ENCODE measurements around the gene FAM107B.

FAM107B gene

DNA sequence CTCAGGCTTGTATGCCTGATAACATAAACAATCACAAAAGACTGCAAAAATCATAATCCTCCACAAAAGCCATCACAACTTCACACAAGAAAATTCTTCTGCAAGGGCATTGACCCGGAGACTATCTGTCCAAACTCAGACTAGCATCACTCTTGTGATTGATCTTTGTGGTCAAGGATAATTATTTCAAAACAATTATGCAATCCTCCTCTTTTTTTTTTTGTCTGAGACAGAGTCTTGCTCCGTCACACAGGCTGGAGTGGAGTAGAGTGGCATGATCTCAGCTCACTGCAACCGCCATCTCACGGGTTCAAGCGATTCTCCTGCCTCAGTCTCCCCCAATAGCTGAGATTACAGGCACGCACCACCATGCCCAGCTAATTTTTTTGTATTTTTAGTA is 41.0 kb upstream of the FAM107B start:
- no peak overlapping the region for H3K4me3 ChIP-seq (ENCODE audit: low read depth, low read length)
- peak; percentile 10 for DNase-seq (ENCODE audit: low read depth)
- TF ChIP-seq, protein P1, sequence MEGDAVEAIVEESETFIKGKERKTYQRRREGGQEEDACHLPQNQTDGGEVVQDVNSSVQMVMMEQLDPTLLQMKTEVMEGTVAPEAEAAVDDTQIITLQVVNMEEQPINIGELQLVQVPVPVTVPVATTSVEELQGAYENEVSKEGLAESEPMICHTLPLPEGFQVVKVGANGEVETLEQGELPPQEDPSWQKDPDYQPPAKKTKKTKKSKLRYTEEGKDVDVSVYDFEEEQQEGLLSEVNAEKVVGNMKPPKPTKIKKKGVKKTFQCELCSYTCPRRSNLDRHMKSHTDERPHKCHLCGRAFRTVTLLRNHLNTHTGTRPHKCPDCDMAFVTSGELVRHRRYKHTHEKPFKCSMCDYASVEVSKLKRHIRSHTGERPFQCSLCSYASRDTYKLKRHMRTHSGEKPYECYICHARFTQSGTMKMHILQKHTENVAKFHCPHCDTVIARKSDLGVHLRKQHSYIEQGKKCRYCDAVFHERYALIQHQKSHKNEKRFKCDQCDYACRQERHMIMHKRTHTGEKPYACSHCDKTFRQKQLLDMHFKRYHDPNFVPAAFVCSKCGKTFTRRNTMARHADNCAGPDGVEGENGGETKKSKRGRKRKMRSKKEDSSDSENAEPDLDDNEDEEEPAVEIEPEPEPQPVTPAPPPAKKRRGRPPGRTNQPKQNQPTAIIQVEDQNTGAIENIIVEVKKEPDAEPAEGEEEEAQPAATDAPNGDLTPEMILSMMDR (conservative IDR thresholded peaks at IDR 0.05; ENCODE audit: low read depth, low read length): no peak

DNA sequence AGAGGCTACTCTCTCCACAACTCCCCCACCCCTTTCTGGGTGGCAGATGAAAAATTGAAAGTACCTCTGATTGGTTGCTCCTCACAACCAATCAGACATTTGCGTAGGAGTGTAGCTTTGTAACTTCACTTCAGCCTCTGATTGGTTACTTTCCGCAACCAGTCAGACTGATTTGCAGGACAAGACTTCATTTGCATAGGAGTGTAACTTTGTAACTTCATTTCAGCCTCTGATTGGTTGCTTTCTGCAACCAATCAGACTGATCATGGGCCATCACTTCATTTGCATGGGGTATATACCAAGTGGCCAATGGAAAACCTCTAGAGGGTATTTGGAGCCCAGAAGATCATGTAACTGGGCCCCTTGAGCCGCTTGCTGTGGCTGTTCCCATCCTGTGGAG is 37.6 kb upstream of the FAM107B start:
- DNase-seq (ENCODE audit: low read depth): no peak
- no peak overlapping the region for H3K4me3 ChIP-seq (ENCODE audit: low read depth, low read length)
- TF ChIP-seq, protein P1 (conservative IDR thresholded peaks at IDR 0.05; ENCODE audit: low read depth, low read length): no peak

DNA sequence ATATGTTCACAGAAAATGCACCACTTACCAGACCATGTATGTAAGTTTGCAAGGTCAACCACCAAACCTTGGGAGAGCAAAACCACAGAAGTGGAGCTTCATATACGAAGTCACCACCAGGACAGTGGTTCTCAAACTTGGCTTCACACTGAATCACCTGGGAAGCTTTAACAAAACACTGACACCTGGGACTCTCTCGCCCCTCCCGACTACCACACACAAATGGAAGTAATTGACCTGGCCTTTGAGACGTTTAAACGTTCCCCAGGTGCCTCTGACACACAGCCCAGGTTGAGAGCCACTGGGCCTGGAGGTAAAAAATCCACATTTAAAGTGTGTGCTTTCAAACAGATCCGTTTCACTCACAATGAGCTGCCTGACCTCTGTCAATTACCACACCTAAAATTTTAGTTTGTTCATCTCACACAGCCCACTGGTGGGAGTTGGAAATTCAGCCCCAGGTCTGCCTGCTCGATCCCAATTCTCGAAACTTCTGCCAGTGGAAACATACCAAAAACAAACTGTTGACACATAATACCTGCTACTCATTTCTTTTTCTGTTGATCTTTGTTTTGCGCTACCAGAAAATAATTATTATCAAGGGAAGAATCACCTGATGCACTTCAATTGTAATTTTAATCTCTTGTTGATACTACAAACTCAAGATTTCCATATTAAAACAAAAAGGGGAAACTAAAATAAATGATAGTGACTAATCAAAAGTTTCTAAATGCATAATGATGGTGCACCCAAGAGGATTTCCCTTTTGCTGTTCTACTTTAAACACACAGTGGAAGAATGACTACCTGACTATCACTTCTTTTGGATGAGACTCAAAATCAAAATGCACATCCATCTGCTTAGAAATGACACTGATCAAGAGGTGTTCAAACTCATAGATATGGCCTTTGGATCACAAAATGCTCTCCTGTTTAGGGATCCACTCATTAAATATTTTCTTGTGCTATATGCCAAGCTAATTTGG is 36.6 kb upstream of the FAM107B start:
- no peak for DNase-seq (ENCODE audit: low read depth)
- TF ChIP-seq, protein P1 (conservative IDR thresholded peaks at IDR 0.05; ENCODE audit: low read depth, low read length): no peak
- no peak overlapping the region for H3K4me3 ChIP-seq (ENCODE audit: low read depth, low read length)

DNA sequence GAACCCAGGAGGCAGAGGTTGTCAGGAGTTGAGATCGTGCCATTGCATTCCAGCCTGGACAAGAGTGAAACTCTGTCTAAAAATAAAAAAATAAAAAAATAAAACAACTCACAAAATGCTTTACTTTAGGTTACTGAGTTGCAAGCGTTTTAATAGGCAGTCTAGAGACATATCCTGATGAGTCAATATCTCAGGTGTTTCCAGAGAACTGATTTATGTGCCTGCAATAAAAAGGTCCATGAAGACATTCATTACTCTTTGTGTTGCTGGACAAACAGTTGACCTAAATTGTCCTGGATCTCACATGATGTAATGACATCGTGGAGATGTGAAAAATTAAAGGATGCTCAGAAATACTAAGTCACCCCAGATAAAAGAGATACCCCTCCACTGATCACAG is 31.6 kb upstream of the FAM107B start:
- TF ChIP-seq, protein P1 (conservative IDR thresholded peaks at IDR 0.05; ENCODE audit: low read depth, low read length): no peak
- DNase-seq (ENCODE audit: low read depth): no peak
- H3K4me3 ChIP-seq (ENCODE audit: low read depth, low read length): no peak overlapping the region

DNA sequence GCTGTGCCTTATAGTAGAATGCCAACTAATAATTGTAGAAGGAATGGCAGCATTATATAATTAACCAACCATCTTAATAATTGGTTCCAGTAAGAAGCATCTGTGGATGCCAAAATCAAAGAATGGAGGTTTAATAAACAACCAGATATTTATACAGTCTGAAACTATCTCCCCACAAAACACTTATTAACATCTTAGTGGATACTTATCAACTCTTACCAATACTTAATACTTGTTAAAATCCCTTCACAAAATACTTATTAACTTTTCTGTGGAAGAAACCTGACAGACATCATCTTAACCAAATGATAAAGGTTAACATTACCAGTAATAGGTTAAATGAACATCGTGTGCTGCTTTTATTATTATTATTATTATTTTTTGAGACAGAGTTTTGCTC is 29.1 kb upstream of the FAM107B start:
- TF ChIP-seq, protein P1 (conservative IDR thresholded peaks at IDR 0.05; ENCODE audit: low read depth, low read length): no peak
- H3K4me3 ChIP-seq (ENCODE audit: low read depth, low read length): no peak overlapping the region
- no peak for DNase-seq (ENCODE audit: low read depth)

DNA sequence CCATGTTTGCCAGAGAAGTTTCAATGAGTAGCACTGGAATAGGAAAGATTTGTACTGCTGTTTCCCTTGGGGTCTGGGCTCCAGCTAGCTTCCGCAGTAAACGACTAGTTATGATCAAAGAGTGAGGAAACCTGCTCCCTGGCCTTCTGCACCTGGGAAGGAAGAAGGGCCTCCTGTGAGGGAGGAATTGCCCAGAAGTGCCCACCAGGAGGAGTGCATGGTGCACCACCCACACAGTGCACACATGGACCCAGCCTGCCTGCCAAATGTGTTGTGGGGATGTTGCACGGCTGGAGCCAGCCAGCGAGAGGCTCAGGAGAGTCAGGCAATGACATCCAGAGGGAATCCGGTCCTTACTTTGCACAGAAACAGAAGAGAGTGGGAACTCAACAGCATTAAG is 27.0 kb upstream of the FAM107B start:
- TF ChIP-seq, protein P1 (conservative IDR thresholded peaks at IDR 0.05; ENCODE audit: low read depth, low read length): no peak
- H3K4me3 ChIP-seq (ENCODE audit: low read depth, low read length): no peak overlapping the region
- no peak for DNase-seq (ENCODE audit: low read depth)

DNA sequence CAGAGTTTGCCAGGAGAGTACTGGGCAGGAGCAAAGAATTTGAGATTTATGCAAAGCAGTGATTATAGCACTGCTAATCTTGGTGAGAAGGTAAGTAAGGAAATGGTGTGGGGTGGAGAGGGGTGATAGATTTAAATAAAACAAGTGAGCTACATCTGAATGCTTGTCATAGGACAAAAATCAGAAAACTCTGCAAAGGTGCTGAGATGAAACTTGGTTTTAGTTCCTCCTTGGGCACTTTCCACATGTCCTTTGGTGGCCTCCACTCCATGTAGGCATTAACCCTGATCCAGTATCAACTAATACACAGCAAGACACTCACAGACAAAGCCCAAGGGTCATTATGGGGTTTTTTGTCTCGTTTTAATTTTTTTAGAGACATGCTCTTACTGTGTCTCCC is 25.7 kb upstream of the FAM107B start:
- TF ChIP-seq, protein P1 (conservative IDR thresholded peaks at IDR 0.05; ENCODE audit: low read depth, low read length): no peak
- H3K4me3 ChIP-seq (ENCODE audit: low read depth, low read length): no peak overlapping the region
- no peak for DNase-seq (ENCODE audit: low read depth)

Measured in choroid plexus epithelial cell (primary cell).